ENCODE data around the gene ANK2.
"Not testable (repeated sequence)": the region's sequence is repeated elsewhere in the genome, so short reads cannot be mapped to it uniquely, and the experiment has no call there.

The ANK2 gene

GRCh38 chr4:113052379-113052951 is 3.0 kb downstream of the ANK2 start:
- peak; percentile 66 for DNase-seq

- no peak for DNase-seq
These were observed 4.4 kb downstream of the ANK2 start for GRCh38 chr4:113053883-113054282.

- DNase-seq: no peak
These were observed 6.9 kb downstream of the ANK2 start for GRCh38 chr4:113056318-113056717.

GRCh38 chr4:113057891-113058290 is 8.4 kb downstream of the ANK2 start:
- DNase-seq: no peak

GRCh38 chr4:113059449-113060182 is 10.2 kb downstream of the ANK2 start:
- DNase-seq: no peak

GRCh38 chr4:113060853-113061252 is 11.4 kb downstream of the ANK2 start:
- no peak for DNase-seq

GRCh38 chr4:113064244-113064643 is 14.8 kb downstream of the ANK2 start:
- DNase-seq: no peak

GRCh38 chr4:113065629-113066028 is 16.2 kb downstream of the ANK2 start:
- DNase-seq: no peak

- DNase-seq: not testable (repeated sequence)
These were observed 19.3 kb downstream of the ANK2 start for GRCh38 chr4:113068771-113069170.

- DNase-seq: no peak
These were observed 19.9 kb downstream of the ANK2 start for GRCh38 chr4:113069212-113069892.

- DNase-seq: no peak
These were observed 21.3 kb downstream of the ANK2 start for GRCh38 chr4:113070755-113071154.

- no peak for DNase-seq
These were observed 21.8 kb downstream of the ANK2 start for GRCh38 chr4:113071274-113071673.

GRCh38 chr4:113071805-113072204 is 22.4 kb downstream of the ANK2 start:
- no peak for DNase-seq

GRCh38 chr4:113073451-113074005 is 24.1 kb downstream of the ANK2 start:
- DNase-seq: no peak

- no peak for DNase-seq
These were observed 28.1 kb downstream of the ANK2 start for GRCh38 chr4:113077575-113077974.

- DNase-seq: no peak
These were observed 28.6 kb downstream of the ANK2 start for GRCh38 chr4:113078066-113078465.

- DNase-seq: no peak
These were observed 30.6 kb downstream of the ANK2 start for GRCh38 chr4:113080050-113080449.

GRCh38 chr4:113080624-113081023 is 31.2 kb downstream of the ANK2 start:
- DNase-seq: no peak

- DNase-seq: no peak
These were observed 33.9 kb downstream of the ANK2 start for GRCh38 chr4:113083346-113083745.

- DNase-seq: no peak
These were observed 36.8 kb downstream of the ANK2 start for GRCh38 chr4:113086172-113086695.

GRCh38 chr4:113088050-113088449 is 38.6 kb downstream of the ANK2 start:
- no peak for DNase-seq

GRCh38 chr4:113090954-113091353 is 41.5 kb downstream of the ANK2 start:
- no peak for DNase-seq

GRCh38 chr4:113094331-113094730 is 44.9 kb downstream of the ANK2 start:
- DNase-seq: no peak

GRCh38 chr4:113094802-113095201 is 45.3 kb downstream of the ANK2 start:
- DNase-seq: no peak

Measured in activated CD4-positive, alpha-beta T cell treated with anti-CD3 and anti-CD28 coated beads, Interleukin-10, Interleukin-2, amounts not matched to agents 100 ng/mL and 50 ng/mL, durations not matched to agents 16 hours and 8 hours (primary cell).